Epithelial cell of umbilical artery (primary cell): ENCODE measurements around the gene ZFP62. TPM values are rescaled to one million over a fixed set of nuclear protein-coding genes. Genes with fewer than 3 reads are reported as not detected.

Experiments used
- total RNA-seq: library from RNA; depleted of rRNA; stranded (reverse); fragments of >200 nt; gene quantifications from 2 replicates; pipeline ENCODE4 v1.2.3, GENCODE V29; 2014

Gene ZFP62
- total RNA-seq: 14.0 and 21.3 TPM in 2 replicates

DNA sequence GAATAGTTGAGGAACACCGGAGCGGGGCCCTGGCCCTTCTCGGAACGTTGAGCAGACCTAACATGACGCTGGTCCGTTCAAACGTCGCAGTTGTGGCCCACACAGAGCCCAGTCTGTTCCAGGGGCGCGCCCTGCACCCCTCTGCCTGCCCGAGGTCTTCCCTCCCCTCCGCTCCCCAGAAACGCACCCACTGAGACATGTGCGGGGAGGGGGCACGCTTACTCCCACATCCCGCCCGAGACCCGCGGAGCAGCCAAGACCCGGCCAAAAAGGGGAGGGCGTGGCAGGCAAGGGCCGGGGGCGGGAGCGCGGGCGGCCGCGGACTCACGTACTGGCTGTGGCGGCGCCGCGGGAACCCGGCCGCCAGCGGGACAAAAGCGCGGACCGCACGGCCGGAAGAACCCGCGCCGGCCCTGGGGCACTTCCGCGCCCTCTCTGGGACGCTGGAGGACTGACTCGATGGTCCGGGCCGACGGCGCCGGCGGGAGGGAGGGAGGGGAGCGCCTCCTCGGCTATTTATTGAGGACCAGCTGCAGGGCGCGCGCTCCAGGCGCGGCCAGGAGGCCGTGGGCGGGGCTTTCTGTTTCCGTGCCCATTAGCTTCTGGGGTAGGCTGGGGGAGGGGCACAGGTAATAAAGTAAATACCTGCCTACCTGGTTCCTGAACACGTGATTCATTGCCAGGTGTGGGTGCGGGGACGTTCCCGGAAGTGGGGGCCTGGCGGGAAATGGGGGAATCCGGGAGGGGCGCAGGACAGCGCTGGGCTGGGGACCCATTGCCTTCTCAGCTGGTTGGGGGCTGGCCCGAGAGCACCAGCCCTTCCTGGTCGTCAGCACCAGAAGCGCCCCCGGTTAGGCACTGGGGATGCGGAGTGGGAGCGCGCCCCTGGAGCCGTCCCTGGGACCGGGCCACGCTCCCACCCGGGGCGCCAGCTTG is at the start of gene ZFP62:
Gene ZFP62 (minus strand): TSS at position 390 of the 936 bp plus-strand sequence. CDS start 57 bp downstream, at position 333.

DNA sequence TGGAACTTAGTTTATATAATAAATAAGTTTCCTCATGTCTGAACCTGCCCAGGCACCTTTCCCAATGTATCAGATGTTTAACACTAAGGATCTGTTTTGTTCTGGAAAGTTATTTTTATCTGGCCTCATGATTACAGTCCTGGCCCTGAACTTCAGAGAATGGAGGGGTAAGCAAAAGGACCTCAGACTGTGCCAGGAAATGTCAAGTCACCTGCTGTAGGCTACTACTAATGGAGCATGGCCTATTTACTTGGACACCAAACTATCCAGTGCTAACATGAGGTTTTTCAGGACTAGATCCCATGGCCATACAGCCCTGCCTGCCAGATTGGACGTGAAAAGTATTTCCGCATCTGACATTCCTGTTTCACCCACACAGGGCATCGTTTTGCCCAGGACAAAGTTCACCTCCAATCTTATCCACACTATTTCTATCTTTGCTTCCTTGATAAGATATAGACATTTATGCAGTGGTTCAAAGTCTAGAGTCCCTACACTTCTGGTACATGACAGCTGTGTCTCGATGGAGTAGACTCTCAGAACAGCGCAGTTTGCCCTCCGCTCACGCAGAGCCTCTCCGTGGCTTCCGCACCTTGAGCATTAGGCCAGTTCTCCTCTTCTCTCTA is 37.7 kb upstream of the ZFP62 start, which contains the start of gene BTNL8:
Gene BTNL8 (plus strand): TSS at position 539 of the 626 bp plus-strand sequence. CDS start 152 bp downstream, outside the sequence.

DNA sequence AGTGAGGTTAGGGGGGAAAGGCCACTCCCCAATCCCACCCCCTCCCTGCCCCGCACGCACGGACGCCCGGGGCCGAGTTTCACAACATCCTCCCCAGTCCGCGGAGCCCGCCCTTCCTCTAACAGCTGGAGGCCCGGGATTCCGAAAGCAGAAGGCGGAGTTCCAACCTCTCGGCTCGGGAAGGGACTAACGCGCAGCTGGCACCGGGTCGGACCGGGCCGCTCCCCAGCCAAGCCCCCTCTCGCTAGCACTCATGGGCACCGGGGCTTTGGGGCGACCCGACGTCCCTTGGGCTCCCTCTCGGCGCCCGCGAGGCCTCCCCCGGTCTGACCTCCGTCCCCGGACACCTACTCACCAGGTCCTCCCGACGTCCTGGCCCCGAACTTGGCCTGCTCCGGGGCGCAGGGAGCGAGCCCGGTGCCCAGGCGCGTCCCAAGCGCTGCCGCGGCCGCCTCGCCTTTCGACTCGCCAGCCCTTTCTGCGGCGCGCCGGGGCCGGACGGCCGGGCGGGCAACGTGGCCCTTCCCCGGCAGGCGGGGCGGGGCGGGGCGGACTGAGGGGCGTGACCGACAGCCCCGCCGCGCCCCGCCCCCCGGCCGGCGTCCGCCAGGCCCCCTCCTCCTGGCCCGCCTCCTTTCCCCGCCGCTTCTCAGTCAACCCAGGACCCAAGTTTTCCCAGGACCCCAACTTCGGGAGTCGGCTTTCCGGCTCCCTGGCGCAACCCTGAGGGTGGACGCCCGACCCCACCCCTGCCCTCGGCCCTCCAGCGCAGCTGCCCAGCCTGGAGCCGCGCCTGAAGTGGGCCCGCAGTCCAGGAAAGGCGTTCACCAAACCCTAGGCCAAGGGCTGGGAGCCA is 58.5 kb downstream of the ZFP62 start, which contains the start of gene MGAT1:
Gene MGAT1 (minus strand): TSS at position 482 of the 856 bp plus-strand sequence. CDS start 9,835 bp downstream, outside the sequence.

Other genes starting within 250 kb of the ZFP62 start
- 14.7 and 28.6 TPM in 2 replicates for gene FLT4, start 211.7 kb downstream of the ZFP62 start, total RNA-seq
- not detected in 2 replicates for gene OR2Y1, start 121.2 kb downstream of the ZFP62 start, total RNA-seq
- gene MGAT1, start 58.5 kb downstream of the ZFP62 start, total RNA-seq: 70.5 and 79.6 TPM in 2 replicates
- not detected in 2 replicates for gene BTNL8, start 37.9 kb upstream of the ZFP62 start, total RNA-seq
- not detected in 2 replicates for gene BTNL3, start 127.6 kb upstream of the ZFP62 start, total RNA-seq
- 0.32 TPM in 1 of 2 replicates, not detected in the other for gene BTNL9, start 179.0 kb upstream of the ZFP62 start, total RNA-seq